ENCODE measurements around the gene SYS1.

Gene SYS1

GRCh38 chr20:45358282-45359068 lies 4.5 kb upstream of the SYS1 start:
- no peak for DNase-seq

DNA sequence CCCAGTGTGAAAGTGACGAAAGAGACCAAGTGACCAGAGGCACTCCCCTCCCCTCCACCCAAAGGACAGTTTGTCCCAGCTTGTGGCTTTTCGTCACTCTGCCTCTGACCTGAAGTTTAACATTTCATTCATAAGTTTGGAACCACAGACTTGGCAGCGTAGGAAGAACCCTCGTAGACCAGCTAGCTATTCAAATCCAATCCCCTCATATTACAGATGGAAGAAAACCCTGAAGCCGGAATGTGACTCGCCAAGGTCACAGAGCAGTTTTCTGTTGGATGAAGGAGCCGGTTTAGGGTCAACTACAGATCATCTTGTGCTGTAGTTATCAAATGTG lies 3.9 kb upstream of the SYS1 start:
- no peak for DNase-seq

- no peak for DNase-seq
These were observed 3.4 kb upstream of the SYS1 start for GRCh38 chr20:45359406-45360148.

DNA sequence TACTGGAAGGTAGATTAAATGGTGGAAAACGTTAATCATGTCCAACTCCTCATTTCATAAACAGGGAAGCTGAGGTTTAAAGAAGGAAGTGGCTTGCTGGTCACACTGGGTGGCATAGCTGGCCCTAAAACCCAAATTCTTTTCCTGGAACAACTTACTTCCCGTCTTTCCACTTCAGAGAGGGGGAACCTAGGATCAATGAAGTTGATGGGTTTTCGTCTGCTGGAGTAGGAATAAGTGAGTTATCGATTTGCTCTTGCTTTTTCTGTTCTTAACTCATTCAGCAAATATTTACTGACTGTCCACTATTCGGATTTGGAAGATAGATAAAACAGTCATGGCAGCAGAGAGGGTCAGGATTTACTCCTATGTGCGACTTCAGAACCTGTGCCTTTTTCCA lies 1.2 kb upstream of the SYS1 start:
- DNase-seq = no peak

DNA sequence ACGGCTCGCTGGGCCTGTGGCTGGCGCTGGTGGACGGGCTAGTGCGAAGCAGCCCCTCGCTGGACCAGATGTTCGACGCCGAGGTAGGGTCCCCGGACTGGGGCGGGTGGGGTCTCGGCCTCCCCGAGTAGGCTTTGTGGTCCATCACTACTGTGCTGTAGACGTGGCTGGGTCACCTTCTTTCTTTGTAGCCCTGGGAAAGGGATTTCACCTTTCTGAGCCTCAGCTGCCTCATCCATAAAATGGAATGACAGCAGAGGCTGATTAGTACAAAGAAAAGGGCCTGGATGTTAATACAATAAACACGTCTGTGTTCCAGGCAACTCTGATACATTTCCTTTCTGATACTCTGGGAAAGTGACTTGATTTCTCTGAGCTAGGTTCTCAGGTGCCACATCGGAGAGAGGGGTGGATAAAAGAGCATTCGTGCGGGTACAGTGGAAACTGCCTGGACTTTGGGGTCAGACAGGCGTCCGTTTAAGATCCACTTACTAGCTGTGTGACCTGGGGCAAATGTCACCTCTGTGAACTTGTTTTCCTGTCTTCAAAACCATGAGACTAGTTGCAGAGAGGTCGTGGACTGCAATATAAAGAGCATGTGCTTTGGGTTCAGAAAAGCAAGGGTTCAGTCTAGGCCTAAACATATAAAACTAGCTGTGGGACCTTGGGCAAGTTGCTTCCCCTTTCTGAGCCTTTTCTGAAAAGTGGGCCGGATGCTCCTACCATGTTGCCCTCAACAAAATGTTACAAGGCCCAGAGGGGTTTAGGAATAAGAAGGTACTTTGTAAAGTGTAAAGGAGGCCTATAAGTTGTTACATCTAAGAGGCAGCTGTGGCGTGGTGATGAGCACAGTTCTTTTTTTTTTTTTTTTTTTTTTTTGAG lies 896 bp downstream of the SYS1 start:
- DNase-seq = peak in 1 of 6 experiments; percentile 11

GRCh38 chr20:45365444-45365970 lies 2.6 kb downstream of the SYS1 start:
- no peak for DNase-seq

DNA sequence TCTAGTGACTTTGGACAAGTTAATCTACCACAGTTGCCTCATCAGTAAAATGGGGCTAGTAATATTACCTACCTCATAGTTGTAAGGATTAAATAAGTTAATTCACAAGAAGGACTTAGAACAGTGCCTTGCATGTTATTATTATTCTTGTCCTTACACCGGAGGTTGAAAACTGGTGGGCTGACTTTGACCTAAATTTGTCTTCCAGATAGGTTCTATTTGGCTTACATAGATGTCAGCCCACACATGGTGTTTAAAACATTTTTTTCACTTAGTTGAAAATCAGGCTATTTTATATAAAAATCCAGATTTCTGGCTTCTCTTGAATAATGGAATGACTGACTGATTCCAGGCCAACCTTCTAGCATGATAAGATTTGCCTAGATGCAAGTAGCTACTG lies 3.2 kb downstream of the SYS1 start:
- DNase-seq = no peak

DNA sequence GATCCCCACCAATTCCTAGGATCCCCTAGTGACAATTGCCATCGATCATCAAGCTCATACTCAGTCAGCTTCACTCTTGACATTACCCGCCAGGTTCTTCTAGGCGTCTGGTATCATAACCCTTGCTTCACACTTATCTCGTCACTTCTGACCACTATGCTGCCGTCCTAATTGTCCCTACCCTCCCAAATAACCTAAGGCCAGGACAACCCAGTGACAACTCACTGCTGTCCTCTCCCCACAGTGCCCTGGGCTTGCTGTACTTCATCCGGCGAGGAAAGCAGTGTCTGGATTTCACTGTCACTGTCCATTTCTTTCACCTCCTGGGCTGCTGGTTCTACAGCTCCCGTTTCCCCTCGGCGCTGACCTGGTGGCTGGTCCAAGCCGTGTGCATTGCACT lies 3.7 kb downstream of the SYS1 start:
- no peak for DNase-seq

DNA sequence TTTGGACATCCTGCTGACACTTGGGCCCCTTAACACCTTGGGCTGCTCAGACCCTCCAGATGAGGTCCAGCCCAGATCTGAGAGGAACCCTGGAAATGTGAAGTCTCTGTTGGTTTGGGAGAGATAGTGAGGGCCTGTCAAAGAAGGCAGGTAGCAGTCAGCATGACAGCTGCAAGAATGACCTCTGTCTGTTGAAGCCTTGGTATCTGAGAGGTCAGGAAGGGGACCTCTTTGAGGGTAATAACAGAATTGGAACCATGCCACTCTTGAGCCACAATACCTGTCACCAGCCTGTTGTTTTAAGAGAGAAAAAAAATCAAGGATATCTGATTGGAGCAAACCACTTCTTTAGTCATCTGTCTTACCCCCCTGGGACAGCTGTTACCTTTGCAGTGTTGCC lies 4.2 kb downstream of the SYS1 start:
- DNase-seq = no peak

- peak in 4 of 6 experiments; percentile 5 to 58 (median 54) for DNase-seq
These were observed 5.4 kb downstream of the SYS1 start for GRCh38 chr20:45368221-45368980.

- no peak for DNase-seq
These were observed 7.7 kb downstream of the SYS1 start for GRCh38 chr20:45370571-45371160.

DNA sequence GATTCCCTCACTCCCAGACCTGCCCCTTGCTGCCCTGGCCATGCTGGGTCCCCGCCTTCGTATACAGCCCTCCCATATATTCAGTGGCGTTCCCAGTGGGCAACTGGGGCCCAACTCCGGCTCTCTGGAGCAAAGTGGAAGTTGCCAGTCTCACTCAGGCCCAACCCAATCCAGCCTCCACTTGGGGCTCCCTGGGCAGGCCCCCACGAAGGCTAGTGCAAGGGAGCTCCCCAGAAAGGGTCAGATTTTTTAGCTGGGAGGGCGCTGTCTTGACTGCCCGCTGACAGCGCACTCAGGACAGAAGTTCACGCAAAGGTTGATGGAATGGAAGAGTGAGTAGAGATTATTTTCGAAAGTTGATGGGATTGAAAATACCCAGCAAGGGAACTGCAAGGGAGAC lies 9.3 kb downstream of the SYS1 start:
- DNase-seq = no peak

- DNase-seq = no peak
These were observed 9.8 kb downstream of the SYS1 start for GRCh38 chr20:45372646-45373352.

DNA sequence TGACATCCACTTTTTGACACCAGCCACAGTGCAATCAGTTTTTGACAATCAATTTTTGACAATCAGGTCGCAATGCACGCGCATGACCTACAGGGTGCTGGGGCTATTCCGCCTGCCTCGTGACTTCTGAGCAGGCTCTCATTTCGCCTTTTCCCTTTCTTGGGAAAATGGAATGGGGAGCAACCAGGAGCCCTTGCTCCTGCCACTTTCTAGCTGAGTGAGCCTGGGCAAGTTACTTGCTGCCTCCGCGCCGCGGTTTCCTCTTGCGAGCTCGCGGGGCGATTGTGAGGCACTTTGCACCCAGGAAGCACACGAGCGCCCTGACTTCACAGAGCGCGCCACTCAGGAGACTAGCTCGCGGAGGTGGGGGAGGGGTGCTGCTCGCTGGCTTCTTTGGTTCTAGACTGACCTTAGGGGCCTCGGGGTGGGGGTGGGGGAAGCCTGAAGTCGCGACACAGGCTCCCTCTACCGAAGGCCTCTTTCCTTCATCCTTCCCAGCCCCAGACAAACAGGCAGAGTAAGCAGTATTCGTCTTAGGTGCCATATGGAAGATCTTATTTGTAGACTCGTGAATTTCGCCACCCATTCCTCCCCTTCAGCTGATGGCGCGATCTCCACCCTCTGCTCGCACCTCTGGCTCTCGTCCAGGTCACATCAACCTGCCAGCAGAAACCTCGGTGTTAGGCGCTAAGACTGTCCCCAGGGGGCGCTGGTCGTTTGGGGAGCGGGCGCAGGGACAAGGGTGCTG lies 10.6 kb downstream of the SYS1 start:
- DNase-seq = peak; percentile 77 to 91 (median 84)

GRCh38 chr20:45374101-45374467 lies 11.1 kb downstream of the SYS1 start:
- no peak for DNase-seq

GRCh38 chr20:45374966-45375365 lies 12.0 kb downstream of the SYS1 start:
- DNase-seq = no peak

DNA sequence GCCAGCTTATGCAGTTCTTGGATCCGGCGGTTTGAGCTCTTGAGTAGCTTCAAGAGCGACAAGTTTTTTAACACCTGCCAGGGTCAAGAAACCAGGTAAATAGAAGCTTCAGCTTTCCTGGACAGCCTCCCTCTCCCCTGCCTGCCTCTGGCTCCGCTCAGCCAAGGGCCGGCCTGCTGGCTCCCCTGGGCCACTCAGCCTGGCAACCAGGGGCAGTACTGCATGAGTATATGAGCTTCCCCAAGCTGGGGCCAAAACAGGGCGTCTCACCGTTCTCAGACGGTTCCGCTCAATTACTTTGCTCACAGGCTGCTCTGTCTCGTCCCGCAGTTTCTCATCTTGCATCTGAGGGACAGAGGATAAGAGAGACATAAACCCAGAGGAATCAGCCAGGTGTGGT lies 14.3 kb downstream of the SYS1 start:
- DNase-seq = no peak

DNA sequence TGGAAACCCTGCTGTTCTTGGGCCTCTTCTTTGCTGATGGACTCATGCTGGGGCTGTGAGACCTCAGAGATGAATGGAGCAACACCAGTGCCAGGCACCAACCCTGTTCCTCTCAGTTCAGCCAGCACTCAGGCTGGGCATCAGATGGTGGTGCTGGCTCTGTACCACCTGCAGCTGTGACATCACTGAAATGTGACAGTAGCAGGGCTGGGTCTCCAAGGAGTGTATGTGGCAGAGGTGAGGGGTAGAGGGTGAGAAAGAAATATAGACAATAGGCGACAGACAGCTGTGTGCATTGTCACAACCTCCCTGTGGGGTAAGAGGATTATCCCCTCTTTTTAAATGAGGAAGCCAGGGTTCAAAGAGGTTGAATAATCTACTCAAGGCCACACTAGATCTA lies 15.2 kb downstream of the SYS1 start, which contains the start of gene TP53TG5:
Gene TP53TG5 (minus strand): TSS at position 135 of the 400 bp plus-strand sequence. CDS start 89 bp downstream, at position 46.
- DNase-seq = no peak

DNA sequence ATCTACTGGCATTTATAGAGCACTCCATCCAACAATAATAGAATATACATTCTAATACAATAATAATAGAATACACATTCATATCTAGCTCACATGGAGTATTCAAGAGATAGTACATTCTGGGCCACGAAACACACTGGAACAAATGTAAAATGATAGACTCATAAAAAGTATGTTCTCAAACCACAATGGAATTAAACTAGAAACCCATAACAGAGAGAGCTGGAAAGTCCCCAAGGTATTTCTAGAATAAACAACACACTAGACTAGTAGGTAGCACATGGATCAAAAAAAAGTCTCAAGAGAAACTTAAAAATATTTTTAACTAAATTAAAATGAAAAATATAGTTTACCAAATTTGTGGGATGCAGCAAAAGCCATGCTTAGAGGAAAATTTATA lies 24.3 kb downstream of the SYS1 start:
- no peak for DNase-seq

GRCh38 chr20:45390931-45391330 lies 28.0 kb downstream of the SYS1 start:
- no peak for DNase-seq

GRCh38 chr20:45391559-45391958 lies 28.6 kb downstream of the SYS1 start:
- no peak for DNase-seq

All from stimulated activated naive CD4-positive, alpha-beta T cell (primary cell).